Measurements from ENCODE around the gene TGFBR2. TPM values are rescaled to one million over a fixed set of nuclear protein-coding genes. Genes with fewer than 3 reads are reported as not detected.

TGFBR2 gene
- total RNA-seq, 1 experiment from 2014 or later: 22.5 TPM

DNA sequence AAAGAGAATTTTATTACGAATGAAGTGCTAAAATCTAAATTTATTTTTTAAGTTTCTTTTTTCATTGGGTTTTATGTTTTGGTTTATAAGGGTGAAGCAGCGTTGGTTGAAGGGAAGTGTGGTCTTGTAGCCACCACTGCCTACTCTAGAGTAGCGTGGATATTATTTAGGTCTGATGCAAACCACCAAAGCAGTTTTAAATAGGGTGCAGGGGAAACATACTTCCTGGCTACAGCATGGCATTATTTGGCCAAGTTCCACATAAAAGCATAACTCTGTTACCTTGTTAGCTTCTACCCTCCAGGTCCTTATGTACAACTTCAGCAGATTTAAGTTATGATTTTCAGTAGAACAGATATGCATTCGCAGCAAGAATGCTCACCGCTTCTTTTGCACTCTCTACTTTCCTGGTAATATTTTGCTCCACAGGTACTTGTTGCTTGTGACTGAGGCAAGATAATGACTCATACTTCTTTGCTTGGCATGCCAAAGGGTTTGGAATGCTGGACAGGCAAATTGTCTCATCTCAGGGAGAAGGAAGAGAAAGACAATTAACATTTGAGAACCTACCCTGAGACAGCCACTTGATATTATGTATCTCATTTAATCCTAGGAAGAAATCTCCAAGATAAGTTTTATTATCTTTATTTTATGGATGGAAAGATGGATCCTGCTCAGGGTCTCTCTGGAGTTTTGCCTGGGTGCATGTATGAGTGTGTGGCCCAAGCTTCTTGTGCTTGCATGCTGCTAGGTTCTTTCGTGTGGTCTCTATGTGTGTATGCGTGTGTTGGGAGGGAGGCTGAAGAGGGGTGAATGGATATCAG lies 5.4 kb downstream of the TGFBR2 start:
- H3K4me3 ChIP-seq (replicated peaks in 1 of 2; ENCODE audit: low read depth in 1 of 2, low read length in 2 of 2): peak overlapping the region; percentile 3 to 60; a peak in 1 of 4 replicates
- no peak overlapping the region for H2AFZ ChIP-seq (ENCODE audit: low read depth, low read length, poor library complexity, severe bottlenecking)
- DNase-seq (ENCODE audit: low read depth, low spot score) (no peak), ATAC-seq (peak; percentile 63)
- H3K4me1 ChIP-seq (ENCODE audit: control insufficient read depth in 1 of 2, insufficient read depth in 2 of 2, low read length in 2 of 2): peaks cover 82 to 88% of the 10 kb centered on the region in 2 experiments
- H4K20me1 ChIP-seq (ENCODE audit: insufficient read depth): peaks cover 13% of the 10 kb centered on the region
- intact Hi-C loops (cut with micrococcal nuclease): loop anchor here (5.0 kb wide), 1 partner anchor 290 kb away; no protein-coding TSS in a partner anchor
- ChIA-PET CTCF (no interaction called here), RAD21 (ENCODE audit: low non-redundant PET in 1 of 2, low total read pairs in 2 of 2, uncharacterized antibody in 2 of 2, unreplicated experiment in 2 of 2) (interaction anchor here in 1 of 2 experiments (0.9 kb wide), 1 partner anchor 290 kb away, joined by 4 read pairs; no protein-coding TSS in a partner anchor), POLR2A (no interaction called here)
- H3K9ac ChIP-seq (ENCODE audit: low read length): peak overlapping the region; percentile 90
- peak; percentile 74 for TF ChIP-seq CEBPB (IDR thresholded peaks at IDR 0.05; ENCODE audit: low read depth)
- TF ChIP-seq SP1 (IDR thresholded peaks at IDR 0.05; ENCODE audit: low read depth): peak; percentile 78
- TF ChIP-seq ELF1 (IDR thresholded peaks at IDR 0.05; ENCODE audit: borderline replicate concordance, low read depth): no peak
- no peak for TF ChIP-seq REST (IDR thresholded peaks at IDR 0.05; ENCODE audit: low read depth)
- peak; percentile 66 for TF ChIP-seq MAX (IDR thresholded peaks at IDR 0.05)
- TF ChIP-seq POLR2AphosphoS5 (IDR thresholded peaks at IDR 0.05; ENCODE audit: low read depth, low read length): peak; percentile 35; the same call in 1 of the 2 replicates
- TF ChIP-seq YY1 (IDR thresholded peaks at IDR 0.05; ENCODE audit: extremely low read depth, insufficient replicate concordance, low read depth, low read length): peak; percentile 41
- TF ChIP-seq SIN3A (IDR thresholded peaks at IDR 0.05; ENCODE audit: low read depth): peak; percentile 56
- TF ChIP-seq JUND (IDR thresholded peaks at IDR 0.05): peak; percentile 86
- no peak for TF ChIP-seq POLR2A (IDR thresholded peaks at IDR 0.05; ENCODE audit: borderline replicate concordance, extremely low read depth, insufficient read depth, insufficient read length)
- no peak for TF ChIP-seq EGR1 (IDR thresholded peaks at IDR 0.05; ENCODE audit: low read depth)
- TF ChIP-seq CBX3 (IDR thresholded peaks at IDR 0.05; ENCODE audit: low read depth): peak; percentile 98
- TF ChIP-seq FOSL1 (IDR thresholded peaks at IDR 0.05; ENCODE audit: low read depth): peak; percentile 92
- no peak for TF ChIP-seq ZNF274 (IDR thresholded peaks at IDR 0.05; ENCODE audit: low read depth, low read length)
- TF ChIP-seq ATF3 (IDR thresholded peaks at IDR 0.05): peak; percentile 57; the same call in 1 of the 2 replicates
- TF ChIP-seq RAD21 (IDR thresholded peaks at IDR 0.05; ENCODE audit: low read depth): no peak
- no peak for TF ChIP-seq EZH2phosphoT487 (IDR thresholded peaks at IDR 0.05; ENCODE audit: borderline replicate concordance)
- no peak for TF ChIP-seq ZFX (IDR thresholded peaks at IDR 0.05)
- TF ChIP-seq TCF7L2 (IDR thresholded peaks at IDR 0.05; ENCODE audit: borderline replicate concordance, extremely low read depth, insufficient read depth, insufficient read length): no peak
- 0 out of 2 replicates have a peak, but pooled peaks have one; percentile 61 for TF ChIP-seq SRF (IDR thresholded peaks at IDR 0.05; ENCODE audit: low read depth)
- peak overlapping the region; percentile 85 for H3K4me2 ChIP-seq (ENCODE audit: low read length)
- 0 out of 4 replicates have a peak, but pooled peaks cover 0 to 7% of the 10 kb centered on the region in 2 experiments for H3K36me3 ChIP-seq (ENCODE audit: control insufficient read depth in 1 of 2, insufficient read depth in 2 of 2, low read length in 2 of 2)
- peaks cover 100% of the 10 kb centered on the region for H3K79me2 ChIP-seq (ENCODE audit: insufficient read depth, low read length)
- H3K9me2 ChIP-seq (ENCODE audit: insufficient read depth): no peaks in the 10 kb centered on the region
- no peaks in the 10 kb centered on the region for H3K9me3 ChIP-seq (ENCODE audit: control insufficient read depth in 1 of 2, insufficient read depth in 1 of 2, low read depth in 1 of 2, low read length in 2 of 2)
- H3K27me3 ChIP-seq (ENCODE audit: insufficient read depth, low read length): no peaks in the 10 kb centered on the region
- TSS peak; percentile 58 for BruUV-seq (replicated peaks)
- H3K27ac ChIP-seq (ENCODE audit: low read depth, low read length): peak overlapping the region; percentile 79
